ENCODE measurements around the gene ROGDI.

Gene ROGDI

GRCh38 chr16:4765511-4766474, 36.6 kb downstream of the ROGDI start:
- no peak for DNase-seq

- no peak for DNase-seq
These were observed 38.6 kb downstream of the ROGDI start for GRCh38 chr16:4763791-4764190.

- DNase-seq, result no peak
These were observed 40.2 kb downstream of the ROGDI start for GRCh38 chr16:4762205-4762604.

- DNase-seq, result no peak
These were observed 42.1 kb downstream of the ROGDI start for GRCh38 chr16:4760221-4760910.

GRCh38 chr16:4755687-4756086, 46.7 kb downstream of the ROGDI start:
- DNase-seq, result no peak

GRCh38 chr16:4754865-4755264, 47.6 kb downstream of the ROGDI start:
- DNase-seq, result no peak

GRCh38 chr16:4753227-4753626, 49.2 kb downstream of the ROGDI start:
- no peak for DNase-seq

GRCh38 chr16:4752351-4753100, 49.9 kb downstream of the ROGDI start:
- DNase-seq, result no peak

- no peak for DNase-seq
These were observed 51.5 kb downstream of the ROGDI start for GRCh38 chr16:4750896-4751295.

- no peak for DNase-seq
These were observed 52.7 kb downstream of the ROGDI start for GRCh38 chr16:4749700-4750257.

GRCh38 chr16:4748682-4749411, 53.6 kb downstream of the ROGDI start:
- DNase-seq, result no peak

- DNase-seq, result no peak
These were observed 54.3 kb downstream of the ROGDI start for GRCh38 chr16:4747906-4748681.

- DNase-seq, result no peak
These were observed 55.4 kb downstream of the ROGDI start for GRCh38 chr16:4746991-4747574.
